ENCODE data around the gene ARVCF.

The ARVCF gene

DNA sequence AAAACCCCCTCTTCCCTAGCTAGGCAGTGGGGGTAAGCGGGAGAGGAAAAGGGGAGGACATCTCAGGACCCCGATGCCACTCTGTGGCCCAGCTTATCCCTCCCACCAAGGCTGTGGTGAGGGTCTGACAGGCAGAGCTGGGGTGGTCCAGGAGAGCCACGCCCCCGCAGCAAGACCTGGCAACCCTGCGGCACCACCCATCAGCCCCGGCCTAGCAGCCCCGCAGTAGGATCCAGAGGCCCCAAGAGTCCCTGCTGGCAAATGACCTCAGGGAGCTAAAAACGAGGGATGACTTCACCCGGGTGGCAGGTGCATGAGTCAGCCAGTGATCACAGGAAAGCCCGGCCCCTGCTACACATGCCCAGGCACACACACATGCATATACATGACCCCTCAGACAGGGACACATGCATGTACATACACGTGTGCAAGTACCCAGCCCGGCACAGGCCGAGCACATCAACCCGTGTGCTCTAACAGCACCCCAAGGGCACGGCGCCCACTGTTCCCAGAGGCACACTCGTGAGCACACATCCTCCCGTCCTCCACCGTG lies 32.3 kb downstream of the ARVCF start:
- no peak for DNase-seq

DNA sequence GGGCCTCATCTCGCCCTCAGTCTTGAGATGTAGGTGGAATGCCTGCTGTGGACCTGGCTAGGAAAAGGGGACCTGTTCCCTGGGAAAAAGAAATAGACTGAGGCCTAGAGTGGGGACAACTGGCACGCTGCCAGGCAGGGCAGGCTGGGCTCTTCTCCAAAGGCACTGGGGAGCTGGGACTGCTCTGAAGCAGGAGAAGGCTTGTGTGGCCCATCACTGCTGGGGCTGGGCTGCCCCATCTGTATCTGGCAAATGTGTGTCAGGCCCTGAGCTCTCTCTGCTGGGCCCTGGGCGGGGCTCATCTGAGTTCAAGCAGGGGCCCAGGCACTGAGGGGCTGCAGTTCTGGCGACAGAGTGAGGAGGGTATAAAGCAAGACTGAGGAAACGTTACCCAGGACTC lies 32.9 kb downstream of the ARVCF start:
- DNase-seq = no peak

DNA sequence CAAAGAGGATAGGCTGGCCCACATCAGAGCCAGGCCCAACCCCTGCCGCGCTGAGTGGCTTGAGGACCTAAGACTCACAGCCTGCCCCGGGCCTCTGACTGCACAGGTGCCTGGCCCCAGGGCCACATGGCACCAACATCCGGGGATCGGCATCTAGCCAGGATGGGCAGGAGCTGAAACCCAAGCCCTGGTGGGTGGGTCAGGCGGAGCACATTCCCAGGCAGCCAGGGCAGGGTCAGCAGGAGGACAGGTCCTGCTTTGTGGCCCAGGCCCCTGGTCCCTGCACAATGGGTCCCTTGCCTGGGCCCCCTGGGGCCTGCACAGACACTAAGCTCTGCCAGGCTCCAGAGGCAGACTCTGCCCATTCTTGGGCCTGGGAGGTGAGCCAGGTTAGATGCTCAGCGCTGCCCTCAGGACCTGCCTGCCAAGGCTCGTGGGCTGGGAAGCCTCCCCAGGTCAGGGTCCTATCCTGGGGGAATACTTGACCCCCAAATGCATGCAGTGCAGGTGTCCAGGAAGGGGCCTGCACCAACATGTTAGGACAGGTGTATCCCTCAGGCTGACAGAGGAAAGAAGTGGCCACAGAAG lies 33.5 kb downstream of the ARVCF start:
- no peak for DNase-seq

DNA sequence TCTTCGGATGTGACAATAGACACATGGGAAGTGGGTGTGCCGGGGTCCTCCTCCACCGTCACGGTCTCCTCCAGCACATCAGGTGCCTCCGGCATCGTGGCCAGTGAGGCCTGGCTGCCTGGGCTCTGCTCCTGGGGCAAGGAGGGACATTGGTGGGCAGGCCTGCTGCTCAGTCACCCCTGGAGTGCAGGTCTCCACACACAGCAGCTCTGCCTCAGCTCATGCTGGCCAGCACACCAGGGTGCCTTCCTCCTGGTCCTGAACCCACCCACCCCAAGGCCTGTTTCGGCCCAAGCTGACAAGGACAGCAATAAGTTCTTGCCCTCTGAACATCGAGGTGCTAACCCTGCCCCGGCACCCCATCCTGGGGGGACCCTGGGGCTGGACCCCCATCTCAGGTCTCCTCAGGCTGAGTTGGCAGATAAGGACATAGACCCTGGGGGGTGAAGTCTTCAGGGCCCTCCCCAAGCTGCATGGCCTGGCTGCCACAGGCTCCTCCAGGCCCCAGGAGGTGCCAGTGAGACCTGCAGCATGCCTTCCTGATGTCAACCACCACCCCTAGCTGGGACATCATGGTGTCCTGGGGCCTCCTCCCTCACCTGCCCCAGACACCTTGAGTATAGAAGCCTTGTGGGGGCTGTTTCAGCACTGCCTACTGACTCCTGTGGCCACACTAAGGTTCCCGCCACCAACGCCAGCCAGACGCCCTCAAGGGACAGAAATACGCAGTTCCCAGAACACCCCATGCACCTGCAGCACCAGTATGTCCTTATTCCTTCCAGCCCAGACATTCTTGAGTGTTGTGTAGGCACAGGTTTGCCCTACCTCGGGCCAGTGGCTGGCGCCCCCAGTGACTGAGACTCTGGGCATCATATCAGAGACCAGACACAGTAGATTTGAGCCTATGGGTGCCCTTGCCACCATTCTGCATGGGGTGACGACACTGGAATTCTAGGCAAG lies 34.4 kb downstream of the ARVCF start:
- no peak for DNase-seq

DNA sequence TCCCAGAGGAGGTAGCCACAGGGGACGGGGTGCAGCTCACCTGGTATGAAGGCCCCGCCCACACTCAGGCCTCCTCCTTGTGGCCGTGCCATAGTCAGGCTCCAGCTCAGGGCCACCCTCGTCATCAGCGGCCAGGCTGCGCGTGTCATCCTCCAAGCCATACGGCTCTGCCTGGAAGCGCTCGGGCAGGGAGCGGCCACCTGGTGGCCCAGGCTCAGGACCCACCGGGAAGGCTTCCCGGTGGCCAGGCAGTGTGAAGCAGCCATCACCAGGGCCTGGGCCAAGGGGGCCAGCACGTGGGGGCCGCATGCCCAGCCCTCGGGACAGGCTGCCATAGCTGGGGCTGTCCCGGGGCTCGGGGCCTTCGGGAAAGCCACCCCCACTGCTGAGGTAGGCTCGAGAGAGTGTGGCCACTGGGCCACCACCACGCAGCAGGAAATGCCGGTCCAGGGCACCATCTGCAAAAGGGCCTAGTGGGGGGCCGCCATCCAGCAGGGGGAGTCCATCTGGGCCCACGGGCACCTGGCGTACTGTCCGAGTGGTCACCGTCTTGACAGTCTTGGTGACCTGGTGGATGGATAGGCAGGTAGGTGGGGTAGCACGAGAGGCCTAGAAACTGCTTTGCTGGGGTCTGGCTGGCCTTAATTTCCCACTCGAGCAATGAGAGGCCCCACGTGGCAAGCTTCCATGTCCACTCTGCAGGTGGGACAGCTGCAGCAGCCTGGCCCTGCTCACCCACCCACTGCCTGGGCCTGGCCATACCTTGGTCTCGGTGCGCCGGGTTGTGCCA lies 35.3 kb downstream of the ARVCF start:
- DNase-seq = no peak

DNA sequence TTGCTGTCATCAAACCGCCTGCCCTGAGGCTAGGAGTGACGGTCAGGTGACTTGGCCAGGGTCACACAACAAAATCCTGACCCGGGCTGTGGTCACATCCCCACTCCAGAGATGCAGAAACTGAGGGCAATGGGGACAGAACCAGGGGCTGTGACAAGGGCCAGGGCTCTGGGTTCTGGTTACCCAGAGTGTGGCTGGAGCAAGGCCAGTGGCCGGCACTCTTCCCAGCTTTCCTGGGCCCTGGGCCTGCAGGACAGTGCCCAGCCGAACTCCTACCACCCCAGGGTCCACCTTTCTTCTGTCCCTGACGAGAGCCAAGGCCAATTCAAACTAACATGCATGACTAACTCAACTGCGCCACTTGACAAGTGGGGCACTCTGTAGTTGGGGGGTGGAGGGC lies 35.9 kb downstream of the ARVCF start:
- DNase-seq = no peak

DNA sequence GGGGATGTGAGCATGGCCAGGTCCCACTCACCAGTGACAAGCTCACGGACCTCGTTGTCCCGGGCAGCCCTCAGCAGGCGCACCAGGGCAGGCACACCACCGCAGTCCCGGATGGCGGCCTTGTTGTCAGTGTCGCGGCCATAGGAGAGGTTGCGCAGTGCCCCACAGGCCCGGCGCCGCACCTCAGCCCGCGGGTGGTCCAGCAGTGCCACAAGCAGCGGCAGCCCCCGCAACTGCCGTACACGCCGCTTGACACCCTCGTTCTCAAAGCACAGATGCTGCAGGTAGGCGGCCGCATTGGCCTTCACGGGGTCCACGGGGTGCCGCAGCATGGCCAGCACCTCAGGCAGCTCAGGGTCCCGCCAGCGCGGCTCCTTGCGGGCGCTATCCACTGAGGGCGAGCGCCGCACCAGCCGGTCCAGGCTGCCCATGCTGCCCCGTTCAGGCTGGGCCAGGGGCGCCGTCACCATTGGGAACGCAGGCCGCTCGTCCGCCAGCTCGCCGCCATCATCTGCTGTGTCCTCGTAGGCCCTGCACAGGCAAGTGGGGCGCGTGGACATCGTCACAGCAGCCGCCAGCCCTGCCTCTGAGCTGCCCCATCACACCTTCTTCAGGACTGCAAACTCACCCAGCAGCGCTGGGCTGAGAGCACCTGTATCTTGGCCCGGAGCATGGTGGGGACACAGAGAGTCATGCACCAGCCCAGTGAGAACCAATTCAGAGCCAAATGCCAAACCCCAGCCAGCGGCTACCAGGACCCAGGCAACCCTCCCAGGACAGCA lies 36.7 kb downstream of the ARVCF start:
- DNase-seq = no peak

DNA sequence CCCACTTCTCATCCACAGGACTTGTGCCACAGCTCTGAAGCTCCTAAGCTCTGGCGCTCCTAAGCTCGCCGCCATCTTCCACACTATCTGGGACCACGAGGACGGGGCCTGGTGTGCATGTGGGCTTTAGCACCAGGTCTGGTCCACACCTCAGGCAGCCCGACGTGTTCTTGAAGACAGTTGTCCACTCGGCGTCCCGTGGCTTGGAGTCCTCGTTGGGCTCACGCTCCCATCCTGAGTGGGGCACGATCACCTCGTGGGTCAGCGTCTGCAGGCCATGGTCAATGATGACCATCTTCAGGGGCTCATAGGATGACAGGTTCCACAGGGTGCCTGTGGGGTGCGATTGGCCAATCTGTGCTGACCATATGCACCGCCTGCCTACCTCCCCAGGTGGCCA lies 37.9 kb downstream of the ARVCF start:
- no peak for DNase-seq

DNA sequence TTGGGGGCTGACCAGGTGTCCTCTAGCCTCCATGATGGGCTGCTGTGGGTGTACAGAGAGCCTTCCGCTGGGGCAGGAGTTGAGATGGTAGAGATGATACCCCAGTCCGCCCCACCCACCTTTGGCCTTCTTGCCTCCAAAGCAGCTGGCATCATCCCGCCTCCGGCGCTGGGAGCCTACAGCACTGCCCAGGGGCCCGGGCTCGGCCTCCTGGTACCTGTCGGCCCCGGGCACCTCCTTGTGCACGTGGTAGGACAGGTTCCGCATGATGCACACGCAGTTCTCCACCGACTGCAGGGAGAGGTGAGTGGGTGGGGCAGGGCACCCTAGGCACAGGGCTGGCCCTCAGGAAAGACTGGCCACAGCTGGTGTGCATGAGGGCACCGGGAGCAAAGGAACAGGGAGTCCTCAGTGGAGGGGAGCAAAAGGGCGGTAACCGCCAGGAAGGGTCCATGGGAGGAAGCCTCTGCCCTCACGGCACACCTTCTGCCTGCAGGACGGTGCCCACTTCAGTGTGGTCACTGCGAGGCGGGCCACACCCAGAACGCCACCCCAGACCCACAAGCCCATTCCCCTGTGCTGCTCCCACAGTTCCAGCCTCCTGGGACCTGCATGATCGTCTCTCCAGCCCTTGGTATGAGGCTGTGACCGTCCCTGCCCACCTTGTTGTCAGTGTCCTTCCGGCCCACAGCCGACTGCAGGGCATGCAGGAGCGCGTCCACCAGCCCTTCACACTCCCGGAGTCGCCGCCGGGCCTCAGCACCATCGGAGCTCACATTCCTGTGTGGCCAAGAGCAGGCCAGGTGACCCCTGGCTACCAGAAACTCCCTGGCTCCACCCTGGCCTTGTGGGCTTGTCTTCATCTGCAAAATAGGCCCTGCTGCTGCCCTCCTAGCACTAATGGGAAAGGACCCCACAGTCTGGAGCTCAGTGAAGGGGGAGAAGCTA lies 39.1 kb downstream of the ARVCF start:
- no peak for DNase-seq

DNA sequence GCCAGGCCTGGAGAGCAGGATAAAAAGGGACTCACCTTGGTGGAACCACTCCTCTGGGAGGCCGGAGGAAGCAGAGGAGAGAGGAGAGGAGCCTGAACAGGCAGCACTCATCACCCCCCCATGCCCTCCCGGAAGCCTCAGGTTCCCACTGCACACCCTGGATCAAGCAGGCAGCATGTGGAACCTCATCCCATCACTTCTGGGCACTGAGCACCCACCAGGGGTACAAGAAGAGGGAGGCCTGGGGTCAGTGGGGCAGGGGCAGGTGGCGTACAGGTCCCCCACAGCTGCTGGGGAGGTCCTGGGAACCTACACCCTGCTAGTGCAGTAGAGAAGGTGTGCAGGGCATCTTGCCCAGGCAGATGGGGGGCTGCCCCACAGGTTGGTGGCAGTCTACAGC lies 40.0 kb downstream of the ARVCF start:
- no peak for DNase-seq

DNA sequence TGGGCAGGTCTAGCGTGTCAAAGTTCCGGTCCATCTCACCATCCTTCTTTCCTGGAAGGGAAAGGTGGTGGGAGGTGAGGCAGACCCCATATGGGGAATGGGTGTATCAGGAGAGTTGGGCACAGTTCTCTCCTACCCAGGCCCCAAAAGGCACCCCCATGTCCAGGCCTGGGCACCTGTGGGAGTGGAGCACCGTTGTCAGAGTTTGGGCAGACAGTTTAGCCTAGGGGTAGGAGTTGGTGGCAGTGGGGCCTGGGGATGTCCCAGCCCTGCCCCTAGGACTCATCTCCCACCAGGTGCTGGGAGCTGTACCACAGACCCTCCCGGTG lies 41.0 kb downstream of the ARVCF start:
- no peak for DNase-seq

DNA sequence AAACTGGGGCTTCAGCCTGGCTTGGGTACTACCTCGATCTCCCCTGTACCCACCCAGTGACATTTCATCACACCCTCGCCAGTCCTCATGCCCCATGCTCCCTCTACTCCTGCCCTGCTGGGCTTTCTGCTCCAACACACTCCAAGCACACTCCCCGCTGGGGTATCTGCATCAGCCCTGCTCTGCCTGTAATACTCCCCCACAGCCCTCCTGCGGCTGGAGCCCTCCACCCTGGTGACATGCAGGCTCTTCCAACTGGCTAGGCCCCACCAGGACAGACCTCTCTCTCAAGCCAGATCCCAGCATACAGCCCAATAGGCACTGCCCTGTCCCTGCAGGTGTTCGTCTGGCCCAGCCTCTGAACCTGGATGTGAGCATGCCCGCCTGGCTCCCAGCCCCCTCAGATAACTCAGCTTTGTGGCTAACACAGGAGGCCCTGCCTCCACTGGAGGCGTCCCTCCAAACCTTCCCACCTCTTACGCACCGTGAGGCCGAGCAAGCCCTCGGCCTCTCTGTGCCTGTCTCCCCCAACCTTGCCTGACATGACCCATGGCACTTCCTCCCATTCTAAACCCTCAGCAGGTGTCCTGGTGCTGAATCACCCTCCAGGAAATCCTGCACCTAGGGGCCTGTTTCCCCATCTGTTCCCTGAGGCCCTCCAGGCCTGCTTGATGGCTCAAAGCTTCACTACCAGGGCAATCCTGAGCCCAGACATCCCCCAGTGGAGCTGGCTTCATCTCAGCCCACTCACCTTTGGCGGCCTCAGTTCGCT lies 41.5 kb downstream of the ARVCF start:
- no peak for DNase-seq

DNA sequence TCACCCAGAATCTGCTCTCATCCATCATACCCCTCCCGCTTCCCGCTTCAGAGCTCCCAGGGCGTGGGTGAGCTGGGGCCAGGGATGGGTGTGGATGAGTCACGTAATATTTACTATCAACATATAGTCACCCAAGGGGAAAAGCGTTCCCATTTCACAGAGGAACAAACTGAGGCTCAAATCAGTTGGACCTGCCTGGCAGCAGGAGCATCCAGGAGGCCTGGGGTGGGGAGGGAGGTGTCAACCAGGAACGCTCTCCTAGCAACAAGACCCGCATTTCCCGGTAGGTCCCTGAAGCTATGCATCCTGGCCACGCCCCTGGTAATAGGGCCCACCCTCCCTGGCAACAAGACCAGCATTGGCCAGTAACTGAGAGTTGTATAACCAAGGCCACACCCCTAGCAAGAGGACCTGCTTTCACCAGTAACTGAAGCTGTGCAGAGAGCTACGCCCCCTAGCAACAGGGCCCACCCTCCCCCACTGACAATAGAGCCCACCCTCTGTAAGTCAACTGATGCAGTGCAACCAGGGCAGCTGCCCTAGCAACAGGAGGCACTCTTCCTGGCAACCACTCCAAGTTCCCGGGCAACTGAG lies 42.3 kb downstream of the ARVCF start:
- peak; percentile 92 for DNase-seq

DNA sequence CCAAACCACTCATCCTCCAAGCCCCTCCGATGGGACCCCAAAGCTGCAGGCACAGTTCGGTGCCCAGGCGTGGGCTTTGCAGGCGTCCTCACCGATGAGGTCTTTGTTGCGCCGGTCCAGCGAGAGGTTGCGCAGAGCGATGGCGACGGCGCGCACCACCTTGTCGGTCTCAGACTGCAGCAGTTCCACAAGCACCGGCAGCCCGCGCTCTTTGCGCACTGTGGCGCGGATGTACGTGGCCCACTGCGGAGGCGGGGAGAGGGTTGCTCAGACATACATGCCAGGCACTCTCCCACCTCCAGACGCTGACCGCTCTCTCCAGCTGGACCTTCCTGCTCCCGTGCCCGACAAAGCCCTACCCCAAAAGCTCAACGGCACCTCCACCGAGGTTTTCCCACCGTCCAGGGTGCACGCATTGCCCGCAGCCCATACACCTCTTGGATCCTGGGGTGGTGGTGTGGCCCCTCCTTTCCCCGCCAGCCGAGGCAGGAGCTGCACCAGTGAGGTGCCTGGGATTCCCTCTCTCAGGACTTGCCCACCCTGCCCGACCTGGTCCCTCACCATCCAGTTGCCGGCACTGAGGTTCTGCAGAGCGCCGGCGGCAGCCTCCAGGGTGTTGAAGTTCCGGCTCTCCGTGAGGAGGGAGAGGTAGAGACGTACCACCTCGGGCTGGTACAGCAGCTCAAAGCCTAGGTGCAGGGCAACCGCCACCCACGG lies 42.9 kb downstream of the ARVCF start:
- no peak for DNase-seq

DNA sequence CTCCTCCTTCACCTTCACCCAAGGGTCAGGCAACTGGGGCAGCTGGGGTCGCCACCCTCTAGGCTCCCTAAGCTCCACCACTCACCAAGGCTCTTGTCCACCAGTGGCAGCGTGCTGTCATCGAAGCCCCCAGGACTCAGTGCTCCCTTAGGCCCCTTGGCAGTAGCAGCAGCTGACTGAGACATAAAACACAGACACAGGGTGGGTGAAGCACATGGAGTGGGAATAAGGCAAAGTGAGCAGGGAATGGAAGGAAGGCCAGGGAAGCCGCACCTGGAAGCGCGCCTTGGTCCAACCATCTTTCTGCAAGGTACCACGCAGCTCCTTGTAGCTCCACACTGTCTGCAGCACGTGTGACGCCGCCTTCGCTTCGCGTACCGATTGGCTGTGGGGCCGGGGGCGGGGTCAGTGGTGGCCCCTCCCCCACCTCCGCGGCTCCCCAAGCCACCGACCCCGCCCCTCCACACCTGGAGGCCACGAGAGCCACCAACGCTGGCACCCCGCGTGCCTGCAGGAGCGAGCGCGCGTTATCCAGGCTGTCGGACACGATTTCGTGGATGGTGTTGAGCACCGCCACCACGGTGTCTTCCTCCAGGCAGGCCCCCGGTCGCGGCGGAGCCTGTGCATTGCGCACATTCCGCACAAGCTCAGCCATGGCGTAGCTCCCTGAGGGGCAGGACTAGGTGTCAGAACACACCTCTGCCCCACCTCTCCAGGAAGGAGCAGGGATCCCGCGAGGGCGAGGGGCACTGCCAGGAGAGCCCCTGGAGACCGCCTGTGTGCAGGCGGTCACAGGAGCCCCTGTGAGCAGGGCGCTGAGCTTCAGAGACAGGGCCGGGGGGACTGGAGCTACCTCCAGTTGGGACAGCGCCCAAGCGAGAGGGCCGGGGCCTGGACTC lies 43.7 kb downstream of the ARVCF start:
- DNase-seq = no peak

DNA sequence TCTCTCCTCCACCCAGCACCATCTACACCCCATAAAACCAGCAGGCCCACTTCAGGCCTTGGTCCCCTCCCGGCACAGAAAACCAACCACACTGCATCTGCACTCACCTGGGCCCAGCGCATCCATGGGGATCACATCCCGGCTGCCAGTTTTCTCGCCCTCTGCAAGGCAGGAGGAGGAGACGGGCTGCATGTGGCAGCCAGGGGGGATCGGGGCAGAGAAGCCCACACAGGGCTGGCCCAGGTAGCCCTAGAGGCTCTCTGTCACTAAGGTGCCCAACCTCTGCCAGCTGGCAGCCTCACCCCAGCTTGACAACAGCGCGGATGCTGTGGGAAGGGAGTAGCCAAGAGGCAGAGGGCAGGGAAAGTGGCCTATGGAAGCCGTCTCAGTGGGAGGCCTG lies 44.4 kb downstream of the ARVCF start:
- no peak for DNase-seq

DNA sequence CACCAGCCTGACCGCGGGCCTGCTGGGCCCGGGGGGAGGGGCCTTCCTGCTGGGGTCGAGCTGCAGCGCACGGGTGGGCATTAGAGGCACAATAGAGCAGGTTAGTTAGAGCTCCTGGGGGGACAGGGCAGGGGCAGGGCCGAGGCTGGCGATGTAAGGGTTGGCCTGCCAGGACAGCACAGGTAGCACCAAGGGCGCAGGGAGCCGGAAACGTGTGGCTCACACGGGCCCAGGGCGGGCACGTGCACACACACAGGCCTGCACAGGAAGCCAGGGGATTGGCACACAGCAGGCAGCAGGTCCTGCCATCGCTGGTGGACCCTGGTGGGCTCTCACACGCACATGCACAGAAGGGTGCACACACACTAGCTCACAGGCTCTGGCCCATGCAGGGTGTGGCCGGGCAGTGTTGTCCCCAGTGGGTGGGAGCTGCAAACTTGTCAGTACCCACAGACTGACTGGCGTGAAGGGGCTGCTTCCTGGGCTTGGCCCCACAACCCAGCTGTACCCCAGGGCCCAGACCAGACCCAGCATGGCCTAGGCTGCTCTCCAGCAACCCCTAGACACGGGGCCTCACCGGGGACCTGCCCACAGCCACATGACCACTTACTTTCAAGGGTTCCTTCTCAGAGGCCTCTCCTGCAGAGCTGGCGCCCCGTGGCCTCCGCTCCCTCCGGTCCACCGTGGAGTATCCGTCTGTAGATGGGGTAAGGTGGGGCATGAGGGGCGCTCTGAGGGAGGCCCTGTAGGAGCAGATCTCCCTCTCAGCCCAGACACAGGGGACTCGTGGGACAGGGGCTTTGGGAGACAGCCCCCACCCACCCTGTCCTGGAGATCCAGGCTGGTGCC lies 45.1 kb downstream of the ARVCF start:
- DNase-seq = no peak
